NCI-H1105 treated with DMSO at 0.1 percent for 48 hours (cell line): Measurements from ENCODE around the gene MARCOL.
A peak's percentile ranks its signal among the peaks of the same experiment; 100 is the strongest.

Experiments
- DNase-seq: peaks from one replicate; lab custom pipeline; 2025; lab: John Stamatoyannopoulos, UW

Gene MARCOL

GRCh38 chr5:148238418-148238794 is at the start of gene MARCOL:
Gene MARCOL (plus strand): TSS chr5:148238525. CDS start chr5:148238598, 73 bp downstream.
- no peak for DNase-seq

DNA sequence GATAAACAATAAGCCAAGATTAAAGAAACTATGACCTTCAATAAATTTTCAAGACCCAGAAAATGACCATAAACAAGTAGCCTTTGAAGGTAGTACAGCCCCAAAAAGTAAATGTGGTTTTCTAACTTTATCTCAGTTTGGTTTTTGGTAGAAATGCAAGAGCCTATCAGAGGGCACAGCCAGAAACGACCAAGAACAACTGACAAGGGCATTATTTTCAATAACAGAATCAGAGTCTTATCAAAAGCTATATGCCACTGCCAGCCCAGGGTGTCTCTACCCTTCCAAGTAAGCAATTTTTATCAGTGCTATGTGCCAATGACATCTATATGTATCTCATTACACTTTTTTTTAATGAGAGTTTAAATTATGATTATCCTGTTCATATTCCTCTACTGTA is 47.3 kb upstream of the MARCOL start:
- DNase-seq: no peak

DNA sequence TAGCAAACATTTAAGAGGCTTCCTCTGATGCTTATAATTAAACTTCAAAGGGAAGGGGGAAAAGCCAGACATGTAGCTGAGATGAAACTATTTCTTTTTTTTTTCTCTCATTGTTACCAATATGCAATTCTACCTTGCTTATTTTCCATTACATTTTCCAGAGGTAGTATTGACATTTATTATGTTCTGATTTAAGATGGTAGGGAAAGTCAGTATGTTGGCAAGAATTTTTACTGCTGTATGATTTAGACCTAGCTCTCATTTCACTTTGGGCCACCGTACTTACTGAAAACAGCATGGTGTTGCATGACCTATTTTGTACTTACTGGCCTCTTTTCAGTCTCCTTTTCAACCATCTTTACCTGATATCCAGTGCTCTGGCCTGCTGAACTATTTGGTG is 45.1 kb upstream of the MARCOL start:
- no peak for DNase-seq

DNA sequence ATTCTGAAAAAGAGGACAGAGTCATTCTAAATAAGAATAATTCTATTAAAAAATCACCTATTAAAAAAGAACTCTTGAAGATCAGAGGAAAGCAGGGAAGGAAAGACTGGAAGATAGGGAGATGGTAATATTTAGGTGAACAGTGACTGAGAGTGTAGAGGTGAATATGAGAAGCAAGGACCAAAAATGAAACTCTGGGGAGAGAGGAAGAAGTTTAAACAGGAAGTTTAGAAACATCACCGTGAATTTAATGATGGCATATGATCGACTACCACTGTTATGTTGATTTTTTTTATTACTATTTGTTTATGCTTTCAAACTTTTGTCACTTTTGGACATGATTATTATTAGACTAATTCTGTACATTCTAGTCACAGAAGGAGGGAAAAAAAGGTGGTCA is 37.2 kb upstream of the MARCOL start:
- DNase-seq: no peak

DNA sequence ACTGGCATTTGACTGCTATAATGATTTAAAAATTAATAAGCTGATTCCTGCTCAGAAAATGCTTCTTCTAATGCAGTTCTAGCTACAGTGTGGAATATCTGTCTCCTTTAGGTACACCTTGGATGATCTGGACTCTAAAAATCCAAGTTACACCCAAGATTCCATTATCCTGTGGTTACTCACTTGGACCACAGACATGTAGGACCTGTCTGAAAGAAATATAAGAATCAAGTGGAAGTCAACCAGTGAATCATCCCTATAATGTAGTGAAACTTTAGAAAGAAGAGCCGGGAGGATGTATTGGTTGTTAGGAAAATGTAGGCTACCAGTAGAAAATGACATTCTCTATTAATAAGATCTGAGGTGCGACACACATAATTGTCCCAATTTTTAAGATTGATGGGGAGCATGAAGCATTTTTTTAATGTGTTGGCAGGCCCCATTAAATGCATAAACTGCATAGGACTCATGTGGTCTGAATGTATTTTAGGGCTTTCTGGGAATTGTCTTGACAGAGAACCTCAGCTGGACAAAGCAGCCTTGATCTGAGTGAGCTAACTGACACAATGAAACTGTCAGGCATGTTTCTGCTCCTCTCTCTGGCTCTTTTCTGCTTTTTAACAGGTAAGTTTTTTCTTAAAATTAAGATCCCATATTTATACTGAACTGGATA is 35.7 kb upstream of the MARCOL start, which contains the start of gene SPINK6:
Gene SPINK6 (plus strand): TSS at position 512 of the 673 bp plus-strand sequence. CDS start 55 bp downstream, at position 567.
- no peak for DNase-seq

GRCh38 chr5:148205044-148205806 is 33.1 kb upstream of the MARCOL start:
- DNase-seq: no peak

DNA sequence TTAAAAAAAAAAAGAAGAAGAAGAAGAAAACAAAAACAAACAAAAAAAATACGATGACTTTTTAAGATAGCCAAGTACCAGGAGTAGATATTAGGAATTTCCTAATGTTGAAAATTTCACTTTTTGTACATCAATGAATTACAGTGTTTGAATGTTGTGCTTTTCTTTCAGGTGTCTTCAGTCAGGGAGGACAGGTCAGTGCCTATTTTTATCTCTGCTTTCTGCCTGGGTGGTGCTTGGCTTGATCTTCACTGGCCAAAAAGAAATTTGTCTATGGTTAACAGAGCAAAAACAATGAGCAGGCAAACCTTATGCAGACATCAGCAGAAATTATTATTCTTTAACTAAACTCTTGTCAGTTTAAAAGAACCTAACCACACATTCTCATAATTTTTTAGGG is 32.5 kb upstream of the MARCOL start:
- no peak for DNase-seq

DNA sequence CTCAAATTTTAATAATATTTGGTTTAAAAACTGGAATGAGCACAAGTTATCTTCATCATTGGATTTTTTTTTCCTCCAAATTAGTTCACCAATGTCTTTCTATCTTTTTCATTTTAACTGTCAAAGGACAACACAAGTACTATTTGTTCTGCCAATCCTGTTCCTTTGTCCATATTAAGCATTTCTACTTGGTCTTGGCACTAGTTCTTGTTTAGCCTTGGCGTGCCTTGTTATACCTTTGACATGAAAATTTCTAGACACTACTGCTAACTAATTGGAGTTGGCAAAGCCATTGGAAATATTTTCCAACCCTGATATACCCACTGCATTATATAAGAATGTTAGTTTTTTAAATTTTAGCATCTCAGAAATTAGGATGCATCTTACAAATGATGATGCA is 31.7 kb upstream of the MARCOL start:
- DNase-seq: no peak

DNA sequence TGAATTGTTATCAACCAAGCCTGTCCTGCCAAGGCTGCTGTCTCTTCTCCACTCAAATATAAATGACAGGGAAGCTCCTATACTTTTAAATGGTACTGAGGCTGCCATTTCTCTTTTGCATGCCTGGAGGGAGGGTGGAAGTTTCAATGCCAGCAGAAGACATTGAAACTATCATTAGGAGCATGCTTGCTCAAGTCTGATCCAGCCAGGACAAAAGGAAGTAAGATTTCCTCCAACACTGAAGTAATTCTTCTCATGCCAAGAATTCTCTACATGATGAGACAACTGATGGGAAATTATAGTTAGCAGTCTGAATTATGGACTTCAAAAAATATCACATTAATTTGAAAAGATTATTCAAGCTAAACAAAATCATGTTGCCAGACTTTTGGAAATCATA is 30.1 kb upstream of the MARCOL start:
- no peak for DNase-seq

DNA sequence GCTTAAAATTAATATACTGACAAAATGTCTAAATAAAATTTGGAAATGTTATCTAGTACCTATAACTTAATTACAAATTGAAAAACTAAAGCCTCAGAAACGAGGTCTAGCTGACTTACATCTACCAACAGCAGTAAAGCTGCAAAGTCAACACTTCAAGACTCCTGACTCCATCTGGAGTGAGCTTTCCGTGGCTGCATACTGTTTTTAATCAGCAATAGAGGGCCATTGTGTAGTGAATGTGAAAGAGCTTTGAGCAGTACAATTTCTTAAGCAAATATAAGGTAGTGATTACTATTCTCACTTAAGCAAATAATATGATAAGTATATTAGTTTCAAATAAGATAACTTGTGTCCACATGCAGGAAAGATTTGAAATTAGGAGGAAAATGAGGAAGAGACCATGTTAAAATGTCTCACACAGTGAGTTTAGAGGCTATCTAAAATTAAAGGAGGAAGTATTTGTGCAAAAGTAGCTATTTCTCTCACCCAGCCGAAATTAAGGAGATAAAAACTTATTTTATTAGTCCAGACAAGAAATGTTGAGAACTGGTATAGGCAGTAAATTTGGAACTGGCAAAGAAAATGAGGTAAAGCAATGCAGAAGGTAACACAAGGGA is 29.1 kb upstream of the MARCOL start:
- DNase-seq: no peak

- no peak for DNase-seq
These were observed 23.6 kb upstream of the MARCOL start for GRCh38 chr5:148214665-148215185.

- DNase-seq: no peak
These were observed 16.8 kb upstream of the MARCOL start for GRCh38 chr5:148221508-148221907.

DNA sequence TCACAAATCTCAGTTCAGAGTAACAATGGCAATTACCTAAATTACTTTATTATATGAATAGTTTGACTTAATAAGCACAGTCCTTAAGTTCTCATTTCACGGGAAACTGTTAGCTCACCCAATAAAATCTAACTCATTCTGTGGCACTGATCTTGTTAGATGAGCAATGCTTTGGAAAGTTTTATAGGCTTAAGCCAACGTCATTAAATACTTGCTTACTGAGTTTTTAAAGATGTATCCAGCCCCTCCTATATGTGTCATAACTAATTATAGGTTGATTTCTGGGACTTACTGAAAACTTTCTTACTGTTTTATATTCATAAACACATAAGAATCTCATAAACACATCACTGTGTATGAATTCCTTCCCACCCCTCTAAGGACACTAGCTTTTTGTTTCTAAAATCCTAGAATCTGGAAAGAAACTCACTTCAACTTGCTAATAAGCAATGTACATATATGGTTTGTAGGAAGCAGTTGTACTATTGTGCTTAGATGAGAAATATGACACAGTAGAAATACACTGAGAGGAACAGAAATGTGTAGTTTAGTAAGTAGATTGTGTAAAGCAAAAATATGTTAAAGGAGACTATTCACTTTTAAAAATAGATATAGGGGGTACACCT is 14.1 kb upstream of the MARCOL start:
- DNase-seq: no peak

DNA sequence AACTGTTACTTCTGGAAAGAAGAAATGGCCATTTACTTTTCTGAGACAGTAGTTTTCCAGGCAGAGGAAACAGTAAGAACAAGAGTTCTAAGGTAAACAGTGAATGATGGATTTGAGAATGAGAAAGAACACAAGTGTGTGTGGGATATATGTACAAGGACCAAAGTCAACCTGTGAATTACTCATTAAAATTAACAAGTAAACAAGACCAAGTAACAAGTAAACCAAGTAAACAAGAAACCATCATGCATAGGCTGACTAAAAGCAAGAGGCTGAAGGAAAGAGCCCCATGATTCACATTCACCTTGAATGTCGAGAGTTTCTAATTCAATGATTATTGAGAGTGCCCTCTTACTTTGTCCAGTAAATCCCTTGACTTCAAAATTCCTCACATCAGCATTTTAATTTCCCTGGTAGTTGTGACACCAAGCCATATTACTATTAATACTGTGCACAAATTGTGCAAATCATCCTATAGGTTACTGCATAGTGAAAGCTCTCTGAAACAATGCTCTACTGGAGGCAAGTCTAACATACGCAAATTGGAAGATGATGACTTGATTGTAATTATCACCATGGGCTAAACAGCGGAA is 9.8 kb upstream of the MARCOL start:
- DNase-seq: no peak

- no peak for DNase-seq
These were observed 8.5 kb upstream of the MARCOL start for GRCh38 chr5:148229840-148230239.

GRCh38 chr5:148230240-148230639 is 8.1 kb upstream of the MARCOL start:
- peak; percentile 30 for DNase-seq

DNA sequence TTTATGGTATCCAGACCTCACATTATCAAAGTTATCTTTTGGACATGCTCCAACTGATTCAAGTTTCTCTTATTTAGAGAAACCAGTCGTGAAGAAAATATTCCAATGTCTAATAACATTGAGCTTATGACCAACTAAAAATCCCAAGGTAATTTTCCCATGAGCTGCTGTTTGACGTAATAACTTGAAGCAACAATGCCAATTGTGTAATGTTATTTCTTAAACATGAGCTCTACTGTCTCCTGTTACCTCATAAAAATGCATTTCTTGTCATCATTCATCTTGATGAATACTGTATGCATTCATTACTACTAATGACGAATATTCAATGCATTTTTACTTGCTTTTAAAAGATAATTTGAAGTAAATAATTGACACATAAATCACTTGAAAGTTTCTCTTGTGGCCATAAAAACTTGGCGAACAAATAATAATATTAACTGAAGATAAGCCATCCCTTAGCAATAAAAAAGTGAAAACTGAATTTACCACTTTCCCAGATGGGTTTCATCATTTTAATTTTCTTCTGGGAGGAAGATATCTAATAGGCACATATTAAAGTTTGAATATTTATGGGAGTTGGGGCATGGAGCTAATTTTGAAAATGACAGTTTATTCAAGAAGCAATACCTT is 424 bp upstream of the MARCOL start:
- DNase-seq: no peak

DNA sequence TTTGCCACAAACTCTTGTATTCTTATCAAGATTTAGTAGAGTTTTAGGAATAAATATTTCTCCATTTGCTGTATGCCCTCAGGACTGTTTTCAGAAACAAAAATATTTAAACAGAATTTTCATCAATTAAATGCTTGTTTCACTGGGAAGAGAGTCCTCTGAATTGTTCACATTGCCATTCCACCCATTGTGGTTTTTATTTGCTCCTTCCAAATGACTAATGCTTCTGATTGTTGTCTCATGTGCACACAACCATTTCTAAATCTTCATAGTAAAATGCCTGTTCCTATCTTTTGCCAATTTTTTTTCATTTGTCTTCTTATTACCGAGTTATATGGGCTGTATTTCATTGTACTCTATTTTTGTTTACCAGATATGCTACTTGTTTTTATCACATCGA is 10.6 kb downstream of the MARCOL start:
- DNase-seq: no peak

- DNase-seq: no peak
These were observed 17.1 kb downstream of the MARCOL start for GRCh38 chr5:148255456-148255855.

DNA sequence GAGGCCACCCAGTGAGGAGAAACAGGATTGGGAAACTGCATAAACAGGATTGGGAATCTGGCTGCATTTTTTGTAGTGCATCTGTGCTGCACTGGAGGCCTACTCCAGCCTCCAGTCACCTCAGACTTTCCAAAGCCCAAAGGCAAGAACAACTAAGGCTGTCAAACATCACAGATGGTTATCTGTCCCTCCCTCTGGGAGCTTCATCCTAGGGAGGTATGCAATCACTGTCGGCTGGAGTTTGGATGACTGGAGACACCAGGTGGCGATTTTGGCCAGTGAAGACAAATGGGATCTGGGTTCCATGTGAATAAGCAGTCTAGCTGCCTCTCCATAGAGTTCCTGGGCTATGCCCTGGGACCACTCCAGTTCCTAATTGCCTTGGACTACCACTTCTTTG is 21.0 kb downstream of the MARCOL start:
- no peak for DNase-seq

DNA sequence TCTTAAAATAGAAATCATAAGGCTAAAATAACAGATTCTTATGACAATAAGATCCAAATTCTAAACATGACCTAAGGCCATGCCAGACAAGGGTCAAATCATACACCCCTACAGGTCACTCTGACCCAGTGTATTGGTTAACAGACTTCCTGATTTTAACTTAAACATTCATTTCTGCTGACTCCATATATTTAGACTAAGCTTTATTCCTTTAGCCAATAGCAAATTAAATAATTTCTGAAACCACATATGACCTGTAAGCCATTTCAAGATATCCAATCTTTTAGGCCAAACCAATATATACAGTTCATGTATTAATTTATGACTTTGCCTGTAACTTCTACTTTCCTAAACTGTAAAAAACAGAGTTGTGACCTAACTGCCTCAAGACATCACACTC is 22.9 kb downstream of the MARCOL start:
- no peak for DNase-seq

DNA sequence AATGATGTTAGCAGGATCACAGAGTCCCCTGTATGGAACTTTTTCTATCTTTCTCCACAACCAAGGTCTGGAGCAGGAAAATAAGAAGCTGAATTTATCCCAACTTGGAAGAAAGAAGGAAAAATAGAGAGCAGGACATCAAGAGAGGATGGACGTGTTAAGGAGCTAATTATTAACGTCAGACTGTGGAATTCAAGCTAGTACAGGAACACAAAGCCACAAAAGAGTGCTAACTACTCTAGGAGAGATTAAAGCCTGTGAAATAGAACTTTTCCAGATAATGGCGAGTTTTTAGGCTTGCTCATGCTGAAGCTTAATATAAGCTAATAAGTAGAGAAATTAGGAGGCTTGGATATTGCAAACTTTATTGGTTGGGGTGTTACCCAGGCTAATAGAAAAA is 29.6 kb downstream of the MARCOL start:
- no peak for DNase-seq
